Uterus (tissue), 4 donors: ENCODE measurements around the gene DMC1. TPM values are rescaled to one million over a fixed set of nuclear protein-coding genes. Genes with fewer than 3 reads are reported as not detected.

Experiments used
- DNase-seq, 2 donors: peaks; one replicate each; pipeline ENCODE4 v3.0.0-alpha.2; 2019 to 2020
- H3K27ac ChIP-seq, 2 donors: fragments of 200-600 bp; sonication (generic); 1 replicate in 1 of 2; 2 replicates in 1 of 2; pipeline ENCODE4 v1.5.1; 2016 to 2018
- H3K27me3 ChIP-seq, 2 donors: fragments of 200-600 bp; sonication (generic); one replicate each; pipeline ENCODE4 v1.5.1; 2018 to 2019; ENCODE audit warnings: control low read depth in 1 of 2
- H3K36me3 ChIP-seq, 2 donors: fragments of 200-600 bp; sonication (generic); one replicate each; pipeline ENCODE4 v1.5.1; 2019; ENCODE audit warnings: control low read depth in 1 of 2
- H3K4me1 ChIP-seq, 2 donors: fragments of 200-600 bp; sonication (generic); one replicate each; pipeline ENCODE4 v1.5.1; 2018 to 2019; ENCODE audit warnings: control low read depth in 1 of 2
- H3K4me3 ChIP-seq, 2 donors: fragments of 200-600 bp; sonication (generic); 1 replicate in 1 of 2; 2 replicates in 1 of 2; pipeline ENCODE4 v1.5.1; 2018 to 2019; ENCODE audit warnings: mild to moderate bottlenecking in 1 of 2
- H3K9me3 ChIP-seq, 2 donors: fragments of 200-600 bp; sonication (generic); one replicate each; pipeline ENCODE4 v1.5.1; 2019; ENCODE audit warnings: control low read depth in 1 of 2
- POLR2A ChIP-seq, 2 donors: fragments of 450-650 bp; IDR thresholded peaks; one replicate each; pipeline ENCODE4 v1.6.1; 2016; ENCODE audit warnings: antibody characterized with exemption in 2 of 2, mild to moderate bottlenecking in 1 of 2, moderate library complexity in 1 of 2
- intact Hi-C: fragments of 100-400 bp; cut with DNase I; formaldehyde crosslinking; loops from one replicate; pipeline ENCODE4 v1.15.1; 2023; ENCODE audit warnings: low total_unique reads
- total RNA-seq, 4 donors: library from RNA; depleted of rRNA in 3 of 4; stranded (reverse); fragments of >200 nt in 3 of 4; gene quantifications; one replicate each; pipeline versions ENCODE4 v1.1.0 to v1.2.4, GENCODE V29; 2014 to 2023
- TF ChIP-seq, protein P1 (sequence below), 4 experiments: fragments of 200-600 bp in 2 of 4; fragments of 450-650 bp in 2 of 4; sonication (generic) in 2 of 4; IDR thresholded peaks; one replicate each; pipeline ENCODE4 v1.5.1; 2016 to 2019; ENCODE audit warnings: antibody characterized with exemption in 4 of 4, mild to moderate bottlenecking in 2 of 4, moderate library complexity in 1 of 4
- donor health status: DM: yes; HTN: yes; CAD: no.

The DMC1 gene
- total RNA-seq, 4 donors from 2014 or later: 0.26 to 8.4 (median 5.2) TPM; not detected in 1

GRCh38 chr22:38549101-38549894 is 20.7 kb downstream of the DMC1 start:
- H3K36me3 ChIP-seq: no peaks in the 10 kb centered on the region
- no peaks in the 10 kb centered on the region for H3K4me1 ChIP-seq
- no peak overlapping the region for H3K4me3 ChIP-seq
- H3K9me3 ChIP-seq: no peaks in the 10 kb centered on the region
- intact Hi-C loops: no loop called here
- no peak for TF ChIP-seq POLR2A (IDR thresholded peaks at IDR 0.05)
- TF ChIP-seq, protein P1, sequence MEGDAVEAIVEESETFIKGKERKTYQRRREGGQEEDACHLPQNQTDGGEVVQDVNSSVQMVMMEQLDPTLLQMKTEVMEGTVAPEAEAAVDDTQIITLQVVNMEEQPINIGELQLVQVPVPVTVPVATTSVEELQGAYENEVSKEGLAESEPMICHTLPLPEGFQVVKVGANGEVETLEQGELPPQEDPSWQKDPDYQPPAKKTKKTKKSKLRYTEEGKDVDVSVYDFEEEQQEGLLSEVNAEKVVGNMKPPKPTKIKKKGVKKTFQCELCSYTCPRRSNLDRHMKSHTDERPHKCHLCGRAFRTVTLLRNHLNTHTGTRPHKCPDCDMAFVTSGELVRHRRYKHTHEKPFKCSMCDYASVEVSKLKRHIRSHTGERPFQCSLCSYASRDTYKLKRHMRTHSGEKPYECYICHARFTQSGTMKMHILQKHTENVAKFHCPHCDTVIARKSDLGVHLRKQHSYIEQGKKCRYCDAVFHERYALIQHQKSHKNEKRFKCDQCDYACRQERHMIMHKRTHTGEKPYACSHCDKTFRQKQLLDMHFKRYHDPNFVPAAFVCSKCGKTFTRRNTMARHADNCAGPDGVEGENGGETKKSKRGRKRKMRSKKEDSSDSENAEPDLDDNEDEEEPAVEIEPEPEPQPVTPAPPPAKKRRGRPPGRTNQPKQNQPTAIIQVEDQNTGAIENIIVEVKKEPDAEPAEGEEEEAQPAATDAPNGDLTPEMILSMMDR (IDR thresholded peaks at IDR 0.05): no peak
- no peaks in the 10 kb centered on the region for H3K27me3 ChIP-seq
- DNase-seq: no peak
- no peak overlapping the region for H3K27ac ChIP-seq

DNA sequence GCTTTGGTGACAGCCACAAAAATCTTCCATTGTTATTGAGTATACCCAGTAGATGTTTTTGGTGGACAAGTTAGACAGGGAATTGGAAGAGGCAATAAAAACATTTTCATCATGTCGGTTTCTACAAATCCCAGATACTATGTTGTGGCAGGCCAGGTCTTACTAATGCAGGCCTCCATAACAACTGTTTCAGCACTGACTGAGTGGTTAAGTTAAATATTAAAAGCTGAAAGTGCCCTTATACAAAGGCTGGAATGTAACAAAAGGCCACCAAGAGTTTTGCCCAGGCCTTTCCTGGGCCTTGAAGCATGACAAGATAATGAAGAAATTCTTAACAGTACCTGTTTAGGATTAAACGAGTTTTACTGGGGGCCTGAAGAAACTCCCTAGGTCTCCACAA is 29.3 kb downstream of the DMC1 start:
- Histone ChIP-seq H3K4me1 (no peaks in the 10 kb centered on the region), H3K27ac (no peak overlapping the region), H3K4me3 (no peak overlapping the region), H3K9me3 (no peaks in the 10 kb centered on the region), H3K27me3 (no peaks in the 10 kb centered on the region), H3K36me3 (no peaks in the 10 kb centered on the region)
- intact Hi-C loops: no loop called here
- TF ChIP-seq, protein P1 (IDR thresholded peaks at IDR 0.05): no peak
- TF ChIP-seq POLR2A (IDR thresholded peaks at IDR 0.05): no peak
- no peak for DNase-seq

DNA sequence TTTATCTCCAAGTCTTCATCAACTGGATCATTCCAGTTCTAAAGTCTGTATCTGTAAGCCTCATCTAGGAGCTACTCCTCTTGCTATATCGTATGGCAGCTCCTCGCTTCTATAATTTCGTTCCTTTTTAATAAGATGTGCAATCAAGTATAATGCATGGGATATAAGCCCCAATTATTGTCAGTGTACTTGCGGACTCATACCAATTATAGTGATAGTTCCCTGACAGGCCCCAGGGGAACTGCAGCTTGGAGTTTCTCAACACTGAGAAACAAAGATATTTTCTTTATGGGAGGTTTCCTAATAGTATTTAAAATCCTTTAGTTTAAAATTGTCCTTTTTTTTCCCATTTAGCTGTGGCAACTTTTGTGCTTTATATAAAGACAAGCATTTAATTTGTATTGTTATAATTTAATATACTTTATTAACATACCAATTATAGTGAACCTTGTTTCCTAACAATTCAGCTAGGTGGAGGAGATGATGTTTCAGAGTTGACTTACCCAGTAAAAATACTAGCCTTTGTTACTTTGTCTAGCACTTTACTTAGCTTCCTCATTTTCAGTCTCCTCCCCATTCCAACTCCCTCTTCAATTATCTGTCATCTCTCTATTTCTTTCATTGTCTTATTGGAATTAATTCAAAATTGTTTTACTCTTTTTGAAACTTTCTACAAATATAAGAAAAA is 38.6 kb downstream of the DMC1 start:
- H3K4me1 ChIP-seq: no peaks in the 10 kb centered on the region
- H3K27ac ChIP-seq: no peak overlapping the region
- H3K36me3 ChIP-seq: no peaks in the 10 kb centered on the region
- no peaks in the 10 kb centered on the region for H3K27me3 ChIP-seq
- no peak for DNase-seq
- no peaks in the 10 kb centered on the region for H3K9me3 ChIP-seq
- TF ChIP-seq, protein P1 (IDR thresholded peaks at IDR 0.05): no peak
- TF ChIP-seq POLR2A (IDR thresholded peaks at IDR 0.05): no peak
- intact Hi-C loops: no loop called here
- H3K4me3 ChIP-seq: no peak overlapping the region

- H3K4me3 ChIP-seq: no peak overlapping the region
- TF ChIP-seq, protein P1 (IDR thresholded peaks at IDR 0.05): no peak
- TF ChIP-seq POLR2A (IDR thresholded peaks at IDR 0.05): no peak
- intact Hi-C loops: no loop called here
- no peaks in the 10 kb centered on the region for H3K27me3 ChIP-seq
- H3K36me3 ChIP-seq: no peaks in the 10 kb centered on the region
- H3K4me1 ChIP-seq: no peaks in the 10 kb centered on the region
- H3K27ac ChIP-seq: no peak overlapping the region
- H3K9me3 ChIP-seq: no peaks in the 10 kb centered on the region
- DNase-seq: no peak
These were observed 45.6 kb downstream of the DMC1 start for GRCh38 chr22:38524429-38524828.

DNA sequence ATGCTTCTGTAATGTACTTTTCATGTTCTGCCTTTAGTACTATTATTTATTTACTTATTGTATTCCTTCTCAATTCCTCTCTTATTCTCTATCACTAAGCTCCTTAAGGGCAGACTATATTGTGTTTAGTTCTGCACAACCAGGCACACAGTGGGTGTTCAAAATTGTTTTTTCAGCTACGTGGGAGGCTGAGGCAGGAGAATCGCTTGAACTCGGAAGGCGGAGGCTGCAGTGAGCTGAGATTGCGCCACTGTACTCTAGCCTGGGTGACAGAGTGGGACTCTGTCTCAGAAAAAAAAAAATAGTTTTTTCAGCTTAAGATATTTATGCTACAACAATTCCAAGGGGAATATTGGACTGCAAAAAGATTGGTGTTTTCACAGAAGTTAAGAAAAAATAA is 46.5 kb downstream of the DMC1 start:
- no peaks in the 10 kb centered on the region for H3K9me3 ChIP-seq
- no peak for TF ChIP-seq POLR2A (IDR thresholded peaks at IDR 0.05)
- TF ChIP-seq, protein P1 (IDR thresholded peaks at IDR 0.05): no peak
- intact Hi-C loops: no loop called here
- no peaks in the 10 kb centered on the region for H3K27me3 ChIP-seq
- no peak for DNase-seq
- H3K4me1 ChIP-seq: no peaks in the 10 kb centered on the region
- H3K4me3 ChIP-seq: no peak overlapping the region
- no peaks in the 10 kb centered on the region for H3K36me3 ChIP-seq
- no peak overlapping the region for H3K27ac ChIP-seq
